Natural killer cell (primary cell): Measurements from ENCODE around the gene AKT1. TPM values are rescaled to one million over a fixed set of nuclear protein-coding genes. Genes with fewer than 3 reads are reported as not detected.

Experiments
- ATAC-seq, 3 donors: fragments of 150-1000 bp in 2 of 3; fragments of 200-7000 bp in 1 of 3; cut with Tn5 transposase; 1 replicate in 1 of 3; 2 replicates in 2 of 3; pipeline ENCODE4 v1.10.0; 2021; ENCODE audit warnings: mild to moderate bottlenecking in 2 of 3, moderate library complexity in 2 of 3
- DNase-seq, 2 donors: peaks; one replicate each; pipeline versions ENCODE4 v3.0.0 to v3.0.0-alpha.2; 2013 to 2021; ENCODE audit warnings: mixed read lengths in 1 of 2
- H3K27ac ChIP-seq: one replicate; pipeline ENCODE4 v1.5.1; 2013; ENCODE audit warnings: mild to moderate bottlenecking, low read length
- H3K27me3 ChIP-seq: one replicate; pipeline ENCODE4 v1.6.1; 2013; ENCODE audit warnings: low read length; ENCODE audit not compliant: control insufficient read depth, insufficient read depth
- H3K36me3 ChIP-seq: one replicate; pipeline ENCODE4 v1.6.1; 2013; ENCODE audit warnings: low read length; ENCODE audit not compliant: control insufficient read depth, insufficient read depth
- H3K4me1 ChIP-seq: one replicate; pipeline ENCODE4 v1.6.1; 2013; ENCODE audit warnings: low read length; ENCODE audit not compliant: control insufficient read depth, insufficient read depth
- H3K4me3 ChIP-seq: one replicate; pipeline ENCODE4 v1.5.1; 2013; ENCODE audit warnings: low read length
- H3K9me3 ChIP-seq: one replicate; pipeline ENCODE4 v1.6.1; 2013; ENCODE audit warnings: low read length; ENCODE audit not compliant: control insufficient read depth, insufficient read depth
- H3K27ac Mint-ChIP-seq, 2 donors: one replicate each; pipeline ENCODE4 v1.8.0; 2022; ENCODE audit warnings: mild to moderate bottlenecking in 2 of 2, mixed read lengths in 2 of 2, moderate library complexity in 1 of 2
- H3K27me3 Mint-ChIP-seq, 2 donors: one replicate each; pipeline ENCODE4 v1.8.0; 2022; ENCODE audit warnings: low read depth in 2 of 2, mixed read lengths in 2 of 2
- H3K36me3 Mint-ChIP-seq: one replicate; pipeline ENCODE4 v1.8.0; 2022; ENCODE audit warnings: mixed read lengths
- H3K4me1 Mint-ChIP-seq, 2 donors: one replicate each; pipeline ENCODE4 v1.8.0; 2022; ENCODE audit warnings: mixed read lengths in 2 of 2
- H3K4me3 Mint-ChIP-seq: one replicate; pipeline ENCODE4 v1.8.0; 2022; ENCODE audit warnings: mild to moderate bottlenecking, moderate library complexity, mixed read lengths
- H3K9me3 Mint-ChIP-seq, 2 donors: one replicate each; pipeline ENCODE4 v1.8.0; 2022; ENCODE audit warnings: mixed read lengths in 2 of 2
- WGBS: methylation state at CpG from one replicate; pipeline ENCODE4 v1.1.7; 2013; ENCODE audit warnings: missing lambda C conversion rate; ENCODE audit not compliant: insufficient coverage; 5-methylcytosine and 5-hydroxymethylcytosine counted together
- intact Hi-C: fragments of 100-400 bp; cut with micrococcal nuclease; formaldehyde crosslinking; loops from one replicate; pipeline ENCODE4 v1.14.2; 2022
- total RNA-seq, 4 donors: library from RNA; stranded (reverse); fragments of 120-200 nt in 1 of 4; gene quantifications; one replicate each; pipeline versions ENCODE4 v1.2.3 to v1.2.4, GENCODE V29; 2013 to 2022
- TF ChIP-seq, protein P1 (sequence below): fragments of 200-600 bp; IDR thresholded peaks from one replicate; pipeline ENCODE4 v1.8.0; 2022; ENCODE audit warnings: antibody characterized with exemption

AKT1 gene
- total RNA-seq, 3 donors from 2014 or later (not counting 1 experiment from before 2014, with no cell fraction given) = 152 to 163 (median 153) TPM

- WGBS = 89% methylated on average over 18 of the region's 18 CpGs
Measured at GRCh38 chr14:104804481-104805325, 9.2 kb upstream of the AKT1 start.

DNA sequence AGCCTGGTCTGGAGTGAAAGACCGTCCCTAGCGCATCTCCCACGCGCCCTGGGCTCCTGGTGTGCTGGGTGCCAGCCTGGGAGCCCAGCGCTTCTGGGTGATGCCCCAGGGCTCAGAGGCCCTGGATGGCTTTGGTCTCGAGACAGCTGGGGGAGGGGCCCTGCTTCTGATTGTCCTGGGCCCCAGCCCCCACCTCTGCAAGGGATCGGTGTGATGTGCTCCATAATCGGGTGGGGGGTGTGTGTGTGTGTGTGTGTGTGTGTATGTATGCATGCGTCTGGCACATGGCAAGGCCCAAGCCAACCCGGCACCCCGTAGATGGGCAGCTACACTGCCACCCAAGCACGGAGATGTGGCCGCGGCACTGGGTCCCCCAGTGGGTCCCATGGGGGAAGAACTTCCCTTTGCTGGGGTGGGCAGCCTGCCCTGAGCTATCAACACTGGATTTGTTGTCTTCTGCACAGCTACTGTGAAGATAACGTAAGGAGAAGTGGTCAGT is 8.4 kb upstream of the AKT1 start:
- 81% methylated on average over 15 of the region's 15 CpGs for WGBS
- no peak overlapping the region for H3K27ac Mint-ChIP-seq
- H3K36me3 Mint-ChIP-seq = no peaks in the 10 kb centered on the region
- no peak overlapping the region for H3K4me3 Mint-ChIP-seq
- TF ChIP-seq, protein P1, sequence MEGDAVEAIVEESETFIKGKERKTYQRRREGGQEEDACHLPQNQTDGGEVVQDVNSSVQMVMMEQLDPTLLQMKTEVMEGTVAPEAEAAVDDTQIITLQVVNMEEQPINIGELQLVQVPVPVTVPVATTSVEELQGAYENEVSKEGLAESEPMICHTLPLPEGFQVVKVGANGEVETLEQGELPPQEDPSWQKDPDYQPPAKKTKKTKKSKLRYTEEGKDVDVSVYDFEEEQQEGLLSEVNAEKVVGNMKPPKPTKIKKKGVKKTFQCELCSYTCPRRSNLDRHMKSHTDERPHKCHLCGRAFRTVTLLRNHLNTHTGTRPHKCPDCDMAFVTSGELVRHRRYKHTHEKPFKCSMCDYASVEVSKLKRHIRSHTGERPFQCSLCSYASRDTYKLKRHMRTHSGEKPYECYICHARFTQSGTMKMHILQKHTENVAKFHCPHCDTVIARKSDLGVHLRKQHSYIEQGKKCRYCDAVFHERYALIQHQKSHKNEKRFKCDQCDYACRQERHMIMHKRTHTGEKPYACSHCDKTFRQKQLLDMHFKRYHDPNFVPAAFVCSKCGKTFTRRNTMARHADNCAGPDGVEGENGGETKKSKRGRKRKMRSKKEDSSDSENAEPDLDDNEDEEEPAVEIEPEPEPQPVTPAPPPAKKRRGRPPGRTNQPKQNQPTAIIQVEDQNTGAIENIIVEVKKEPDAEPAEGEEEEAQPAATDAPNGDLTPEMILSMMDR = no peak
- no peak for DNase-seq
- H3K4me1 ChIP-seq = peaks cover 31% of the 10 kb centered on the region
- no peak for ATAC-seq
- intact Hi-C loops = no loop called here
- H3K27ac ChIP-seq = no peak overlapping the region
- H3K36me3 ChIP-seq = no peaks in the 10 kb centered on the region
- H3K4me3 ChIP-seq = no peak overlapping the region
- H3K9me3 ChIP-seq = no peaks in the 10 kb centered on the region
- no peaks in the 10 kb centered on the region for H3K27me3 ChIP-seq
- H3K9me3 Mint-ChIP-seq = no peaks in the 10 kb centered on the region
- no peaks in the 10 kb centered on the region for H3K27me3 Mint-ChIP-seq
- H3K4me1 Mint-ChIP-seq = peaks cover 0 to 33% of the 10 kb centered on the region in 2 donors

More at GRCh38 chr14:104804481-104805325, 9.2 kb upstream of the AKT1 start:
- Histone ChIP-seq H3K9me3 (no peaks in the 10 kb centered on the region), H3K27ac (no peak overlapping the region), H3K36me3 (no peaks in the 10 kb centered on the region), H3K4me3 (no peak overlapping the region), H3K4me1 (peaks cover 28% of the 10 kb centered on the region), H3K27me3 (no peaks in the 10 kb centered on the region)
- H3K4me3 Mint-ChIP-seq = no peak overlapping the region
- no peaks in the 10 kb centered on the region for H3K36me3 Mint-ChIP-seq
- H3K9me3 Mint-ChIP-seq = no peaks in the 10 kb centered on the region
- ATAC-seq (no peak), DNase-seq (no peak)
- intact Hi-C loops = no loop called here
- H3K27ac Mint-ChIP-seq = no peak overlapping the region
- H3K4me1 Mint-ChIP-seq = peaks cover 0 to 25% of the 10 kb centered on the region in 2 donors
- H3K27me3 Mint-ChIP-seq = no peaks in the 10 kb centered on the region
- TF ChIP-seq, protein P1 = no peak

DNA sequence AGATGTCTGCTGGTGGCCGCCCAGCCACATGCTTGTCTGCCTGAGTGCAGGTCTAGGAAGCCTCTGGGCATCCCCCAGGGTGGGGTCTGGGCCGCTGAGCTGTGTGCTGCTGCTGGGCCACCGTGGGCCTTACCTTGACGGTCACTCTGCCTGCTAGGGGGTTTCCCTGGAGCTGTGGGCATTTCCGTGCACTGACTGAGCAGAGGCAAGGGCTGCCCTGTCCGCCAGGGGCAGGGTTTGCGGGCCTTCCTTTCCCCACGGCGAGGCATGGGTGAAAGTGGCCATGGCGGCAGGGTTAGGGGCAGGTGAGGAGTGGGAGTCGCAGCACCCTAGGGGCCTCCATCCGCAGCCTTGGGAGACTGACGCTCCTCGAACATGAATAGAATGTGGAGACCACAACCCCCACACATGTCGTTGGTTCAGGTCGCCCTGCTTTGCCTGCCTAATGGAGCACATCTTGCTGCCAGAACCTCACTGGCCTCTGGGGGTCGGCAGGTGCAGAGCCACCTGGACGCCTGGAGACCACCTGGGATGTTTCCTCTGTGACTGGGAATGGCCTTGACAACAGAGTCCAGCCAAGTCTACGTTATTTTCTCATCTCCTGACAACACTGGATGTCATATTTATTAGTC is 7.8 kb upstream of the AKT1 start:
- Mint-ChIP-seq H3K4me3 (no peak overlapping the region), H3K27me3 (no peaks in the 10 kb centered on the region), H3K27ac (no peak overlapping the region), H3K4me1 (peaks cover 0 to 38% of the 10 kb centered on the region in 2 donors), H3K9me3 (no peaks in the 10 kb centered on the region), H3K36me3 (no peaks in the 10 kb centered on the region)
- no peak for ATAC-seq
- no peak overlapping the region for H3K27ac ChIP-seq
- intact Hi-C loops = no loop called here
- WGBS = 88% methylated on average over 19 of the region's 19 CpGs
- no peak overlapping the region for H3K4me3 ChIP-seq
- H3K36me3 ChIP-seq = no peaks in the 10 kb centered on the region
- TF ChIP-seq, protein P1 = no peak
- no peak for DNase-seq
- no peaks in the 10 kb centered on the region for H3K9me3 ChIP-seq
- peaks cover 31% of the 10 kb centered on the region for H3K4me1 ChIP-seq
- H3K27me3 ChIP-seq = no peaks in the 10 kb centered on the region
